Astrocyte (in vitro differentiated cells and primary cell): ENCODE data around the gene PGP. TPM values are rescaled to one million over a fixed set of nuclear protein-coding genes. Genes with fewer than 3 reads are reported as not detected.

Experiments
- DNase-seq: peaks from one replicate; pipeline ENCODE4 v3.0.0-alpha.2; 2010; ENCODE audit warnings: low read depth
- FAIRE-seq: peaks from 2 replicates; lab custom pipeline; 2011; peaks lifted over from hg19 to GRCh38; lab: Jason Lieb, UNC
- H2AFZ ChIP-seq: 2 replicates; pipeline ENCODE4 v1.6.0; 2012; ENCODE audit warnings: low read depth, low read length, inconsistent platforms
- H3K27ac ChIP-seq: 2 replicates; pipeline ENCODE4 v1.5.1; 2011; ENCODE audit warnings: low read depth, low read length, inconsistent platforms
- H3K27me3 ChIP-seq: 2 replicates; pipeline ENCODE4 v1.6.0; 2011; ENCODE audit warnings: low read length, inconsistent platforms; ENCODE audit not compliant: insufficient read depth
- H3K36me3 ChIP-seq: 2 replicates; pipeline ENCODE4 v1.5.1; 2011; ENCODE audit warnings: low read length, inconsistent platforms; ENCODE audit not compliant: insufficient read depth
- H3K4me1 ChIP-seq: 2 replicates; pipeline ENCODE4 v1.5.1; 2011; ENCODE audit warnings: low read length, inconsistent platforms; ENCODE audit not compliant: insufficient read depth
- H3K4me2 ChIP-seq: 2 replicates; pipeline ENCODE4 v1.6.0; 2012; ENCODE audit warnings: low read length, inconsistent platforms
- H3K4me3 ChIP-seq: 2 replicates; pipeline ENCODE4 v1.5.1; 2011; ENCODE audit warnings: low read depth, mild to moderate bottlenecking, low read length, inconsistent platforms; ENCODE audit not compliant: insufficient read depth
- H3K79me2 ChIP-seq: 2 replicates; pipeline ENCODE4 v1.6.0; 2012; ENCODE audit warnings: mild to moderate bottlenecking, low read length, inconsistent platforms; ENCODE audit not compliant: insufficient read depth
- H3K9ac ChIP-seq: 2 replicates; pipeline ENCODE4 v1.6.0; 2012; ENCODE audit warnings: mild to moderate bottlenecking, low read length, inconsistent platforms
- H3K9me3 ChIP-seq: 2 replicates; pipeline ENCODE4 v1.5.1; 2012; ENCODE audit warnings: low read depth, mild to moderate bottlenecking, low read length, inconsistent platforms; ENCODE audit not compliant: insufficient read depth
- H4K20me1 ChIP-seq: 2 replicates; pipeline ENCODE4 v1.6.0; 2012; ENCODE audit warnings: low read length, inconsistent platforms; ENCODE audit not compliant: insufficient read depth
- H3K27ac Mint-ChIP-seq: one replicate; pipeline ENCODE4 v1.8.0; 2021; ENCODE audit warnings: mild to moderate bottlenecking, mixed read lengths; ENCODE audit not compliant: unreplicated experiment
- H3K27me3 Mint-ChIP-seq: one replicate; pipeline ENCODE4 v1.8.0; 2021; ENCODE audit warnings: low read depth, mixed read lengths; ENCODE audit not compliant: unreplicated experiment
- H3K36me3 Mint-ChIP-seq: one replicate; pipeline ENCODE4 v1.8.0; 2021; ENCODE audit warnings: low read depth, mixed read lengths; ENCODE audit not compliant: unreplicated experiment
- H3K4me1 Mint-ChIP-seq: one replicate; pipeline ENCODE4 v1.8.0; 2021; ENCODE audit warnings: low read depth, mixed read lengths; ENCODE audit not compliant: unreplicated experiment
- H3K4me3 Mint-ChIP-seq: one replicate; pipeline ENCODE4 v1.8.0; 2021; ENCODE audit warnings: mild to moderate bottlenecking, moderate library complexity, mixed read lengths; ENCODE audit not compliant: unreplicated experiment
- H3K9me3 Mint-ChIP-seq: one replicate; pipeline ENCODE4 v1.8.0; 2021; ENCODE audit warnings: mild to moderate bottlenecking, mixed read lengths; ENCODE audit not compliant: unreplicated experiment
- CTCF ChIP-seq: IDR thresholded peaks from 2 replicates; pipeline ENCODE4 v1.5.1; 2011; ENCODE audit warnings: low read depth, mild to moderate bottlenecking, inconsistent platforms, low read length, moderate library complexity; ENCODE audit not compliant: insufficient read depth
- EZH2 ChIP-seq: IDR thresholded peaks from 2 replicates; pipeline ENCODE4 v1.6.1; 2012; ENCODE audit warnings: mild to moderate bottlenecking, low read length, inconsistent platforms; ENCODE audit not compliant: insufficient read depth
- total RNA-seq: library from RNA; stranded (reverse); gene quantifications from 2 replicates; pipeline ENCODE4 v1.2.1, GENCODE V29; 2021

PGP gene
- total RNA-seq, 1 donor from 2014 or later, result 21.1 TPM

GRCh38 chr16:2170080-2170479 is 44.6 kb downstream of the PGP start:
- Histone ChIP-seq H4K20me1 (peaks cover 36% of the 10 kb centered on the region), H3K4me1 (no peaks in the 10 kb centered on the region), H3K4me2 (no peak overlapping the region), H3K27ac (no peak overlapping the region), H3K9ac (no peak overlapping the region), H3K9me3 (no peaks in the 10 kb centered on the region), H3K27me3 (no peaks in the 10 kb centered on the region), H3K79me2 (peaks cover 17% of the 10 kb centered on the region), H2AFZ (no peak overlapping the region), H3K4me3 (no peak overlapping the region), H3K36me3 (peaks cover 7% of the 10 kb centered on the region)
- H3K36me3 Mint-ChIP-seq, result peaks cover 2% of the 10 kb centered on the region
- H3K27ac Mint-ChIP-seq, result no peak overlapping the region
- TF ChIP-seq CTCF (no peak), EZH2 (no peak)
- FAIRE-seq (no peak), DNase-seq (no peak)
- no peaks in the 10 kb centered on the region for H3K4me1 Mint-ChIP-seq
- no peaks in the 10 kb centered on the region for H3K9me3 Mint-ChIP-seq
- no peaks in the 10 kb centered on the region for H3K27me3 Mint-ChIP-seq
- no peak overlapping the region for H3K4me3 Mint-ChIP-seq

DNA sequence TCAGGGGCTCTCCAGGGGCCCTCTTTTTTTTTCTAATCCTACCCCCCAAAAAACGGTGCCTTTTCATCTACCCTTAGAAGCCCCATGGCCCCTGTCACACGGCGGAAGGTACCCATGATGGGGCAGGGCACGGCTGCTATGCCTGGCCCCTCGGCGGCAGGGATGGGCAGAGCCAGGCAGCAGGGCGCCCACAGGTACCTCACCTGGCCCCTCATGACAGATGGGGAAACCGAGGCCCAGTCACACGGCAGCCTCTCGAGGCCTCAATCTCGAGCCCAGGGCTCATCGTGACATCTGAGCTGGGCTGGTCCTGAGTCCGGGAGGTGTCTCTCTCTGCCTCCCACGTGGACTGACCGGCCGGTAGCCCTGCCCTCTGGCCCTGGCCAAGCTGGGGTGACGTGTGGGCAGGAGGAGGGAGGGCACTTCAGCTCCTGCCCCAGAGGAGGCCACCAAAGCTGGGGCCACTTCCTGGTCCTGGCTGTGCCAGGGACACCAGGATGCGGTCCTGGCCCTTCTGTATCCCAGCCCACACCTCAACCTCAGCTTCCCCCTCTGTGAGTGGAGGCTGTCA is 47.5 kb downstream of the PGP start:
- Mint-ChIP-seq H3K4me3 (no peak overlapping the region), H3K27ac (no peak overlapping the region), H3K4me1 (peaks cover 2% of the 10 kb centered on the region), H3K9me3 (no peaks in the 10 kb centered on the region), H3K27me3 (no peaks in the 10 kb centered on the region), H3K36me3 (peaks cover 2% of the 10 kb centered on the region)
- no peak overlapping the region for H3K27ac ChIP-seq
- DNase-seq (no peak), FAIRE-seq (no peak)
- no peak overlapping the region for H3K9ac ChIP-seq
- no peaks in the 10 kb centered on the region for H3K9me3 ChIP-seq
- TF ChIP-seq EZH2 (no peak), CTCF (no peak)
- peaks cover 42% of the 10 kb centered on the region for H3K79me2 ChIP-seq
- H4K20me1 ChIP-seq, result peaks cover 49% of the 10 kb centered on the region
- no peak overlapping the region for H3K4me3 ChIP-seq
- no peaks in the 10 kb centered on the region for H3K27me3 ChIP-seq
- H3K4me2 ChIP-seq, result no peak overlapping the region
- peaks cover 2% of the 10 kb centered on the region for H3K4me1 ChIP-seq
- no peak overlapping the region for H2AFZ ChIP-seq
- peaks cover 7% of the 10 kb centered on the region for H3K36me3 ChIP-seq

DNA sequence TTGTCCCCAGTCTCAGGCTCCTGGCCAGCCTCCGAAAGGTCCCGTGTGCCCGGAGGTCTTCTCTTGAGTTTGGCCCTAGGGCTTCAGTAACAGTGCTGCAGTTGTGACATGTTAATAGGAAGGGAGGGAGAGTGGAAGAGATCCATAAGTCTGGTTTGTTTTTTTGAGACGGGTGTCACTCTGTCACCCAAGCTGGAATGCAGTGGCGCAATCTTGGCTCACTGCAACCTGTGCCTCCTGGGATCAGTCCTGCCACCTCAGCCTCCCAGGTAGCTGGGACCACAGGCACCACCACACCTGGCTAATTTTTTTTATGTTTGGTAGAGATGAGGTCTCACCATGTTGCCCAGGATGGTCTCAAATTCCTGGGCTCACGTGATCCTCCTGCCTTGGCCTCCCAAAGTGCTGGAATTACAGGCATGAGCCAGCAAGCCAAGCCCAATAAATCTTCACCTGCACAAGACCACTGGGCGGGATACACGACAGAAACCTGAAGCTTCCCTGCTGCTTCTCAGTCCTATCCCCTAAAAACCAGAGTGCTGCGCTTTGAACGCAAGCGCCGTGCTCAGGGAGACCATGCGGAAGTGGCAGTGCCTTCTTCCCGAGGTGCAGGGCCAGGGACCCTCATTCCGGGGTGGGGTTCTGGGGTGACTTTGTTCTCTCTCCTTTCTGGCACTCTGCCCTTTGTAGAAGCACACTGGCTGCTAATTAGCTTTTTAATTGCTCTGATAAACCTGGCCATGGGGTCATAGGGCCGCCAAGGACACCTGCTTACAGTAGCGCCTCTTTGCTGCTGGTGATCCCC is 48.2 kb downstream of the PGP start:
- Histone ChIP-seq H3K27ac (no peak overlapping the region), H2AFZ (no peak overlapping the region), H3K36me3 (peaks cover 7% of the 10 kb centered on the region), H3K79me2 (peaks cover 49% of the 10 kb centered on the region), H4K20me1 (peaks cover 56% of the 10 kb centered on the region), H3K4me2 (no peak overlapping the region), H3K27me3 (no peaks in the 10 kb centered on the region), H3K9ac (no peak overlapping the region), H3K4me3 (no peak overlapping the region), H3K9me3 (no peaks in the 10 kb centered on the region), H3K4me1 (peaks cover 3% of the 10 kb centered on the region)
- FAIRE-seq (no peak), DNase-seq (no peak)
- Mint-ChIP-seq H3K27ac (peak overlapping the region; percentile 62), H3K4me3 (no peak overlapping the region), H3K36me3 (peaks cover 2% of the 10 kb centered on the region), H3K4me1 (peaks cover 2% of the 10 kb centered on the region), H3K27me3 (no peaks in the 10 kb centered on the region), H3K9me3 (no peaks in the 10 kb centered on the region)
- no peak for TF ChIP-seq EZH2
